DND-41 (cell line): ENCODE data around the gene SYCE1L.

ENCODE experiments used
- ATAC-seq: fragments of 200-7000 bp; cut with Tn5 transposase; 3 replicates; pipeline ENCODE4 v1.9.1; 2021; ENCODE audit warnings: low read depth; ENCODE audit not compliant: insufficient read depth
- DNase-seq: peaks from one replicate; pipeline ENCODE4 v3.0.0-alpha.2; 2020
- H2AFZ ChIP-seq: 2 replicates; pipeline ENCODE4 v1.6.0; 2012; ENCODE audit warnings: low read depth, low read length
- H3K27ac ChIP-seq: 2 replicates; pipeline ENCODE4 v1.5.1; 2012; ENCODE audit warnings: low read length, inconsistent platforms
- H3K27me3 ChIP-seq: fragments of 200-600 bp; sonication (generic); 2 replicates; pipeline ENCODE4 v1.6.0; 2012; ENCODE audit warnings: low read length, mild to moderate bottlenecking, inconsistent platforms; ENCODE audit not compliant: insufficient read depth, poor library complexity
- H3K36me3 ChIP-seq: 2 replicates; pipeline ENCODE4 v1.5.1; 2012; ENCODE audit warnings: low read length, inconsistent platforms; ENCODE audit not compliant: insufficient read depth
- H3K4me1 ChIP-seq: 2 replicates; pipeline ENCODE4 v1.5.1; 2012; ENCODE audit warnings: mild to moderate bottlenecking, low read length; ENCODE audit not compliant: insufficient read depth
- H3K4me2 ChIP-seq: 2 replicates; pipeline ENCODE4 v1.6.0; 2012; ENCODE audit warnings: mild to moderate bottlenecking, moderate library complexity, low read length, inconsistent platforms; ENCODE audit not compliant: insufficient read depth
- H3K4me3 ChIP-seq, 2 experiments: fragments of 200-600 bp in 1 of 2; shearing (Covaris generic) in 1 of 2; 2 replicates each; pipeline ENCODE4 v1.5.1; 2012 to 2016; ENCODE audit warnings: inconsistent platforms in 2 of 2, low read length in 2 of 2, mild to moderate bottlenecking in 2 of 2, low read depth in 1 of 2, moderate library complexity in 1 of 2
- H3K79me2 ChIP-seq: 2 replicates; pipeline ENCODE4 v1.6.0; 2012; ENCODE audit warnings: low read length, inconsistent platforms; ENCODE audit not compliant: insufficient read depth
- H3K9ac ChIP-seq: 2 replicates; pipeline ENCODE4 v1.6.0; 2012; ENCODE audit warnings: low read depth, mild to moderate bottlenecking, inconsistent platforms, low read length, moderate library complexity
- H3K9me3 ChIP-seq: 2 replicates; pipeline ENCODE4 v1.5.1; 2012; ENCODE audit warnings: low read length, moderate library complexity, mild to moderate bottlenecking, inconsistent platforms; ENCODE audit not compliant: insufficient read depth, severe bottlenecking
- H4K20me1 ChIP-seq: 2 replicates; pipeline ENCODE4 v1.6.0; 2012; ENCODE audit warnings: low read length; ENCODE audit not compliant: insufficient read depth
- CTCF ChIP-seq: IDR thresholded peaks from 2 replicates; pipeline ENCODE4 v1.5.1; 2012; ENCODE audit warnings: borderline replicate concordance, low read length, moderate library complexity, mild to moderate bottlenecking; ENCODE audit not compliant: poor library complexity, severe bottlenecking; ENCODE audit errors: extremely low read depth
- EZH2 ChIP-seq: IDR thresholded peaks from 3 replicates; pipeline ENCODE4 v1.6.1; 2012; ENCODE audit warnings: borderline replicate concordance, low read depth, mild to moderate bottlenecking, moderate library complexity, low read length, inconsistent platforms; ENCODE audit not compliant: severe bottlenecking

The SYCE1L gene

GRCh38 chr16:77225182-77225581 is 26.0 kb downstream of the SYCE1L start:
- no peaks in the 10 kb centered on the region for H3K4me1 ChIP-seq
- H4K20me1 ChIP-seq: no peaks in the 10 kb centered on the region
- no peak overlapping the region for H3K9ac ChIP-seq
- H2AFZ ChIP-seq: no peak overlapping the region
- DNase-seq: no peak
- H3K27me3 ChIP-seq: peaks cover 8% of the 10 kb centered on the region
- H3K36me3 ChIP-seq: no peaks in the 10 kb centered on the region
- no peak for ATAC-seq
- H3K4me3 ChIP-seq: no peak overlapping the region
- no peaks in the 10 kb centered on the region for H3K79me2 ChIP-seq
- H3K27ac ChIP-seq: no peak overlapping the region
- no peak for TF ChIP-seq EZH2
- no peak for TF ChIP-seq CTCF
- no peak overlapping the region for H3K4me2 ChIP-seq
- H3K9me3 ChIP-seq: no peaks in the 10 kb centered on the region

GRCh38 chr16:77227745-77228144 is 28.5 kb downstream of the SYCE1L start:
- Histone ChIP-seq H3K4me3 (no peak overlapping the region), H3K27ac (no peak overlapping the region), H3K9ac (no peak overlapping the region), H3K4me2 (no peak overlapping the region), H3K36me3 (no peaks in the 10 kb centered on the region), H3K9me3 (no peaks in the 10 kb centered on the region), H3K27me3 (peaks cover 8% of the 10 kb centered on the region), H3K4me1 (no peaks in the 10 kb centered on the region), H2AFZ (no peak overlapping the region), H4K20me1 (no peaks in the 10 kb centered on the region), H3K79me2 (no peaks in the 10 kb centered on the region)
- no peak for TF ChIP-seq EZH2
- no peak for TF ChIP-seq CTCF
- ATAC-seq: no peak
- DNase-seq: no peak

GRCh38 chr16:77231047-77231446 is 31.8 kb downstream of the SYCE1L start:
- H3K4me3 ChIP-seq: no peak overlapping the region
- peaks cover 8% of the 10 kb centered on the region for H3K27me3 ChIP-seq
- no peak overlapping the region for H3K27ac ChIP-seq
- H3K9me3 ChIP-seq: no peaks in the 10 kb centered on the region
- no peaks in the 10 kb centered on the region for H3K4me1 ChIP-seq
- H2AFZ ChIP-seq: no peak overlapping the region
- H3K79me2 ChIP-seq: no peaks in the 10 kb centered on the region
- H3K4me2 ChIP-seq: no peak overlapping the region
- no peak for ATAC-seq
- no peak for DNase-seq
- TF ChIP-seq EZH2 (no peak), CTCF (no peak)
- no peaks in the 10 kb centered on the region for H4K20me1 ChIP-seq
- H3K36me3 ChIP-seq: no peaks in the 10 kb centered on the region
- no peak overlapping the region for H3K9ac ChIP-seq
